Activated naive CD4-positive, alpha-beta T cell (primary cell): ENCODE data around the gene CYP1A2.

Experiments
- DNase-seq, 4 experiments: peaks; one replicate each; lab custom pipeline; 2025; lab: John Stamatoyannopoulos, UW

The CYP1A2 gene

GRCh38 chr15:74802862-74803447 lies 54.3 kb downstream of the CYP1A2 start:
- DNase-seq: no peak

- DNase-seq: no peak
Observed at GRCh38 chr15:74804935-74805334, 56.3 kb downstream of the CYP1A2 start.
